ENCODE results near the gene CAMK2G. TPM values are rescaled to one million over a fixed set of nuclear protein-coding genes. Genes with fewer than 3 reads are reported as not detected.

The CAMK2G gene
- total and polyA plus RNA-seq, 7 donors, result 15.8 to 60.3 (median 50.5) TPM

GRCh38 chr10:73801253-73801590, 73.1 kb downstream of the CAMK2G start:
- WGBS, 3 donors, result 89 to 94% (median 91%) methylated on average over 13 of the region's 13 CpGs
- Histone ChIP-seq H3K4me1 (no peaks in the 10 kb centered on the region), H3K27me3 (ENCODE audit: insufficient read depth in 3 of 3, low read length in 2 of 3) (no peaks in the 10 kb centered on the region), H3K36me3 (ENCODE audit: insufficient read depth in 1 of 2, low read depth in 1 of 2) (peaks cover 17 to 100% of the 10 kb centered on the region in 2 donors), H3K27ac (no peak overlapping the region), H3K9me3 (no peaks in the 10 kb centered on the region), H3K4me3 (no peak overlapping the region)
- intact Hi-C loops (cut with DNase I), result no loop called here
- DNase-seq (peak in 1 of 2 donors; percentile 53), ATAC-seq (peak in 1 of 4 donors; percentile 1)
- TF ChIP-seq, protein P1, sequence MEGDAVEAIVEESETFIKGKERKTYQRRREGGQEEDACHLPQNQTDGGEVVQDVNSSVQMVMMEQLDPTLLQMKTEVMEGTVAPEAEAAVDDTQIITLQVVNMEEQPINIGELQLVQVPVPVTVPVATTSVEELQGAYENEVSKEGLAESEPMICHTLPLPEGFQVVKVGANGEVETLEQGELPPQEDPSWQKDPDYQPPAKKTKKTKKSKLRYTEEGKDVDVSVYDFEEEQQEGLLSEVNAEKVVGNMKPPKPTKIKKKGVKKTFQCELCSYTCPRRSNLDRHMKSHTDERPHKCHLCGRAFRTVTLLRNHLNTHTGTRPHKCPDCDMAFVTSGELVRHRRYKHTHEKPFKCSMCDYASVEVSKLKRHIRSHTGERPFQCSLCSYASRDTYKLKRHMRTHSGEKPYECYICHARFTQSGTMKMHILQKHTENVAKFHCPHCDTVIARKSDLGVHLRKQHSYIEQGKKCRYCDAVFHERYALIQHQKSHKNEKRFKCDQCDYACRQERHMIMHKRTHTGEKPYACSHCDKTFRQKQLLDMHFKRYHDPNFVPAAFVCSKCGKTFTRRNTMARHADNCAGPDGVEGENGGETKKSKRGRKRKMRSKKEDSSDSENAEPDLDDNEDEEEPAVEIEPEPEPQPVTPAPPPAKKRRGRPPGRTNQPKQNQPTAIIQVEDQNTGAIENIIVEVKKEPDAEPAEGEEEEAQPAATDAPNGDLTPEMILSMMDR (IDR thresholded peaks at IDR 0.05), result no peak

DNA sequence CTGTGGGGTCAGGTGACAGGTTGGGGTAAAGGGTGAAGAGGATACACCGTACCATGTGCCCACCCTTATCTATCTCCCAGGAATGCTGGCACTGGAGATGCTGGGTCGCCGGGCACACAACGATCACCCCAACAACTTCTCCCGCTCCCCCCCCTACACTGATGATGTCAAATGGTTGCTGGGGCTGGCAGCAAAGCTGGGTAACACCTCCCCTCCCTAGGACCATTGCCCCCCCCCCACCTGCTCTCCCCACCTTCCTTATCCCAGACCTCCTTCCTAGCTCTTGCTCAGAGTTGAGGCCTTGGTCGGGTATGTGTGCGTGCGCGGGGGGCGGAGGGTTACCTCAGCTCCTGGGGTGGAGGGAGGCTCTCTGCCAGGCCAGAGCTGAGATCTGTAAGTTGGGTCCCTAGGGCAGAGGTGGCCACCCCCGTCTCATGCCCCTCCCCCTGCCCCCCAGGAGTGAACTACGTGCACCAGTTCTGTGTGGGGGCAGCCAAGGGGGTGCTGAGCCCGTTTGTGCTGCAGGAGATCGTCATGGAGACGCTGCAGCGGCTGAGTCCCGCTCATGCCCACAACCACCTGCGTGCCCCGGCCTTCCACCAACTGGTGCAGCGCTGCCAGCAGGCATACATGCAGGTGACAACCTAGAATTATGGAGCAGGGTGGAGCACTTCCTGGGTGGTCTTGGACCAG, 73.6 kb downstream of the CAMK2G start:
- H3K27me3 ChIP-seq (ENCODE audit: insufficient read depth in 3 of 3, low read length in 2 of 3), result no peaks in the 10 kb centered on the region
- WGBS, 3 donors, result 73 to 78% (median 74%) methylated on average over 20 of the region's 20 CpGs
- no peaks in the 10 kb centered on the region for H3K9me3 ChIP-seq
- ATAC-seq (peak in 2 of 4 donors; percentile 4 to 5), DNase-seq (peak in 1 of 2 donors; percentile 51)
- no peaks in the 10 kb centered on the region for H3K4me1 ChIP-seq
- H3K4me3 ChIP-seq, result no peak overlapping the region
- TF ChIP-seq, protein P1 (IDR thresholded peaks at IDR 0.05), result no peak
- H3K36me3 ChIP-seq (ENCODE audit: insufficient read depth in 1 of 2, low read depth in 1 of 2), result peaks cover 17 to 100% of the 10 kb centered on the region in 2 donors
- H3K27ac ChIP-seq, result no peak overlapping the region
- intact Hi-C loops (cut with DNase I), result no loop called here

DNA sequence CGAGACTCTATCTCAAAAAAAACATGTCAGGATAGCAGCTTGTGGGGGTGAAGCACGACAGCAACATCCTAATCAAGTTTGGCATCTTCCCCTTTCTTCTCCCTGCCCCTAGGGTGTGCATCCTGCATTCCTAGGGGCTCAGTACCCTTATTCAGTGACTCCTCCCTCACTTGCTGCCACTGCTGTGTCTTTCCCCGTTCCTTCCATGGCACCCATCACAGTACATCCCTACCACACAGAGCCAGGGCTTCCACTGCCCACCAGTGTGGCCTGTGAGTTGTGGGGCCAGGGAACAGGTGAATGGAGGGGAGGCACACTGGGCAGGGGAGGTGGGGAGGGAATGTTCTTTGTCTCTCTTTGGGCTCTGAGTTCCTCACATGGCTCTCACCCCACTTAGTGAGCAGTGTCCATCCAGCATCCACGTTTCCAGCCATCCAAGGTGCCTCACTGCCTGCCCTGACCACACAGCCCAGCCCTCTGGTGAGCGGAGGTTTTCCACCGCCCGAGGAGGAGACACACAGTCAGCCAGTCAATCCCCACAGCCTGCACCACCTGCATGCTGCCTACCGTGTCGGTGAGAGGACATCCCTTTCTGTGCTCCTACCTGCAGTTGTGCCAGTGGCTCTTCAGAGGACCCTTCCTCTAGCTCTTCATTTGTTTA, 74.3 kb downstream of the CAMK2G start:
- no peaks in the 10 kb centered on the region for H3K27me3 ChIP-seq (ENCODE audit: insufficient read depth in 3 of 3, low read length in 2 of 3)
- DNase-seq (peak in 1 of 2 donors; percentile 41), ATAC-seq (peak in 2 of 4 donors; percentile 7 to 9)
- WGBS, 3 donors, result 66 to 68% (median 68%) methylated on average over 9 of the region's 9 CpGs
- intact Hi-C loops (cut with DNase I), result no loop called here
- TF ChIP-seq, protein P1 (IDR thresholded peaks at IDR 0.05), result no peak
- no peak overlapping the region for H3K4me3 ChIP-seq
- no peak overlapping the region for H3K27ac ChIP-seq
- H3K36me3 ChIP-seq (ENCODE audit: insufficient read depth in 1 of 2, low read depth in 1 of 2), result peaks cover 17 to 100% of the 10 kb centered on the region in 2 donors
- H3K9me3 ChIP-seq, result no peaks in the 10 kb centered on the region
- H3K4me1 ChIP-seq, result no peaks in the 10 kb centered on the region

DNA sequence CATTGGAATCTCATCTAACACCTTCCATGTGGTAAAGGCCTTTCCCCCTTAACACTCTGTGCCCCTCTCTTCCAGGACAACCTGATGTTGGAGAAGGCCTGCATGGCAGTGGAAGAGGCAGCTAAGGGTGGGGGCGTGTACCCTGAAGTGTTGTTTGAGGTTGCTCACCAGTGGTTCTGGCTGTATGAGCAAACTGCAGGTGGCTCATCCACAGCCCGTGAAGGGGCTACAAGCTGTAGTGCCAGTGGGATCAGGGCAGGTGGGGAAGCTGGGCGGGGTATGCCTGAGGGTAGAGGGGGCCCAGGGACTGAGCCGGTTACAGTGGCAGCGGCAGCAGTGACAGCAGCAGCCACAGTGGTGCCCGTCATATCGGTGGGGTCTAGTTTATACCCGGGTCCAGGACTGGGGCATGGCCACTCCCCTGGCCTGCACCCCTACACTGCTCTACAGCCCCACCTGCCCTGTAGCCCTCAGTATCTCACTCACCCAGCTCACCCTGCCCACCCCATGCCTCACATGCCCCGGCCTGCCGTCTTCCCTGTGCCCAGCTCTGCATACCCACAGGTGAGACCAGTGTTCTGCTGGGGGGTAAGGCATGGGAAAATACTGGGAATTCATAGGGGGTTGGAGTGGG, 75.3 kb downstream of the CAMK2G start:
- no peaks in the 10 kb centered on the region for H3K9me3 ChIP-seq
- DNase-seq, result peak in 1 of 2 donors; percentile 34
- intact Hi-C loops (cut with DNase I), result no loop called here
- TF ChIP-seq, protein P1 (IDR thresholded peaks at IDR 0.05), result no peak
- H3K27ac ChIP-seq, result no peak overlapping the region
- H3K36me3 ChIP-seq (ENCODE audit: insufficient read depth in 1 of 2, low read depth in 1 of 2), result peaks cover 17 to 100% of the 10 kb centered on the region in 2 donors
- ATAC-seq, result peak in 2 of 4 donors; percentile 6 to 18
- no peak overlapping the region for H3K4me3 ChIP-seq
- no peaks in the 10 kb centered on the region for H3K27me3 ChIP-seq (ENCODE audit: insufficient read depth in 3 of 3, low read length in 2 of 3)
- no peaks in the 10 kb centered on the region for H3K4me1 ChIP-seq
- WGBS, 3 donors, result 69 to 81% (median 71%) methylated on average over 10 of the region's 10 CpGs
